ENCODE measurements around the gene SNX27.

DNA sequence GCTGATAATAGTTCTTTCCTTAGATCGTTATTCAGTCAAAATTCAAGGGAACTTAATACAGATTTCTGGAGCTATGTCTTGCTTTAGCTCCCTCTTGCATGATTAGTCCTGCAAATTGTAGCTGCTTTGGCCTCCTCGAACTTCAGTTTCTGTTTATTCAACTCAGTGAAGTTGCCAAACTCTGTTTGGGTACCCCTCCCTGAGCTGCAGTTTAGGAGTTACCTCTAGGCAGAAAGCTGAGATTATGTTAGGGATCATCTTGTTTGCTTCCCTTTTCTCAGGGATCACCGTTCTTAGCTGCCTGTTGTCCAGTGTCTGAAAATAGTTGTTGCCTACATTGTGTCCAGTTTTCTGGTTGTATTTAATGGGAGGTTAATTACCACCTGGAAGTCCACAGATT is 43.5 kb downstream of the SNX27 start:
- TF ChIP-seq, protein P1, sequence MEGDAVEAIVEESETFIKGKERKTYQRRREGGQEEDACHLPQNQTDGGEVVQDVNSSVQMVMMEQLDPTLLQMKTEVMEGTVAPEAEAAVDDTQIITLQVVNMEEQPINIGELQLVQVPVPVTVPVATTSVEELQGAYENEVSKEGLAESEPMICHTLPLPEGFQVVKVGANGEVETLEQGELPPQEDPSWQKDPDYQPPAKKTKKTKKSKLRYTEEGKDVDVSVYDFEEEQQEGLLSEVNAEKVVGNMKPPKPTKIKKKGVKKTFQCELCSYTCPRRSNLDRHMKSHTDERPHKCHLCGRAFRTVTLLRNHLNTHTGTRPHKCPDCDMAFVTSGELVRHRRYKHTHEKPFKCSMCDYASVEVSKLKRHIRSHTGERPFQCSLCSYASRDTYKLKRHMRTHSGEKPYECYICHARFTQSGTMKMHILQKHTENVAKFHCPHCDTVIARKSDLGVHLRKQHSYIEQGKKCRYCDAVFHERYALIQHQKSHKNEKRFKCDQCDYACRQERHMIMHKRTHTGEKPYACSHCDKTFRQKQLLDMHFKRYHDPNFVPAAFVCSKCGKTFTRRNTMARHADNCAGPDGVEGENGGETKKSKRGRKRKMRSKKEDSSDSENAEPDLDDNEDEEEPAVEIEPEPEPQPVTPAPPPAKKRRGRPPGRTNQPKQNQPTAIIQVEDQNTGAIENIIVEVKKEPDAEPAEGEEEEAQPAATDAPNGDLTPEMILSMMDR (optimal IDR thresholded peaks at IDR 0.05 in 1 of 3, IDR thresholded peaks at IDR 0.05 in 1 of 3, conservative IDR thresholded peaks at IDR 0.05 in 1 of 3; ENCODE audit: extremely low read depth in 1 of 3, insufficient read depth in 2 of 3, low read length in 3 of 3), result no peak
- TF ChIP-seq EZH2 (IDR thresholded peaks at IDR 0.05; ENCODE audit: low read length), result no peak

Data from keratinocyte (primary cell).